8988T (cell line): ENCODE data around the gene KCNJ1.

Source experiments
- DNase-seq: peaks from one replicate; pipeline ENCODE4 v3.0.0; 2011

Gene KCNJ1

GRCh38 chr11:128867277-128867676, at the start of gene KCNJ1:
Gene KCNJ1, minus strand, starts transcription at chr11:128867296. Its CDS starts 27,053 bp downstream, at chr11:128840243.
- DNase-seq: no peak

GRCh38 chr11:128916681-128917080, 49.6 kb upstream of the KCNJ1 start:
- DNase-seq: no peak

GRCh38 chr11:128916037-128916572, 49.0 kb upstream of the KCNJ1 start:
- DNase-seq: no peak

GRCh38 chr11:128915149-128915521, 48.0 kb upstream of the KCNJ1 start:
- DNase-seq: no peak

GRCh38 chr11:128914216-128915148, 47.4 kb upstream of the KCNJ1 start:
- DNase-seq: no peak

GRCh38 chr11:128913806-128914205, 46.7 kb upstream of the KCNJ1 start:
- no peak for DNase-seq

- DNase-seq: no peak
These were observed 44.6 kb upstream of the KCNJ1 start for GRCh38 chr11:128911701-128912100.

- DNase-seq: no peak
These were observed 44.1 kb upstream of the KCNJ1 start for GRCh38 chr11:128911239-128911638.

GRCh38 chr11:128910576-128910975, 43.5 kb upstream of the KCNJ1 start:
- no peak for DNase-seq

GRCh38 chr11:128909438-128910125, 42.5 kb upstream of the KCNJ1 start:
- DNase-seq: no peak

- DNase-seq: peak; percentile 69
These were observed 41.5 kb upstream of the KCNJ1 start for GRCh38 chr11:128908391-128909246.

GRCh38 chr11:128907585-128907984, 40.5 kb upstream of the KCNJ1 start:
- DNase-seq: no peak

- no peak for DNase-seq
These were observed 39.3 kb upstream of the KCNJ1 start for GRCh38 chr11:128906185-128907050.

- peak; percentile 81 for DNase-seq
These were observed 38.5 kb upstream of the KCNJ1 start for GRCh38 chr11:128905345-128906184.

GRCh38 chr11:128904656-128905344, 37.7 kb upstream of the KCNJ1 start:
- peak; percentile 55 for DNase-seq

GRCh38 chr11:128904303-128904655, 37.2 kb upstream of the KCNJ1 start:
- DNase-seq: no peak

- DNase-seq: peak; percentile 78
These were observed 36.4 kb upstream of the KCNJ1 start for GRCh38 chr11:128903248-128904061.

GRCh38 chr11:128902515-128903066, 35.5 kb upstream of the KCNJ1 start:
- DNase-seq: no peak
